HG02885 (cell line): ENCODE results near the gene DUS3L.
"Not testable (repeated sequence)": the region's sequence is repeated elsewhere in the genome, so short reads cannot be mapped to it uniquely, and the experiment has no call there.

Experiments
- ATAC-seq: cut with Tn5 transposase; IDR thresholded peaks from one replicate; pipeline ENCODE4 v1.9.1; 2021; ENCODE audit warnings: mild to moderate bottlenecking; ENCODE audit not compliant: unreplicated experiment, poor library complexity

The DUS3L gene

DNA sequence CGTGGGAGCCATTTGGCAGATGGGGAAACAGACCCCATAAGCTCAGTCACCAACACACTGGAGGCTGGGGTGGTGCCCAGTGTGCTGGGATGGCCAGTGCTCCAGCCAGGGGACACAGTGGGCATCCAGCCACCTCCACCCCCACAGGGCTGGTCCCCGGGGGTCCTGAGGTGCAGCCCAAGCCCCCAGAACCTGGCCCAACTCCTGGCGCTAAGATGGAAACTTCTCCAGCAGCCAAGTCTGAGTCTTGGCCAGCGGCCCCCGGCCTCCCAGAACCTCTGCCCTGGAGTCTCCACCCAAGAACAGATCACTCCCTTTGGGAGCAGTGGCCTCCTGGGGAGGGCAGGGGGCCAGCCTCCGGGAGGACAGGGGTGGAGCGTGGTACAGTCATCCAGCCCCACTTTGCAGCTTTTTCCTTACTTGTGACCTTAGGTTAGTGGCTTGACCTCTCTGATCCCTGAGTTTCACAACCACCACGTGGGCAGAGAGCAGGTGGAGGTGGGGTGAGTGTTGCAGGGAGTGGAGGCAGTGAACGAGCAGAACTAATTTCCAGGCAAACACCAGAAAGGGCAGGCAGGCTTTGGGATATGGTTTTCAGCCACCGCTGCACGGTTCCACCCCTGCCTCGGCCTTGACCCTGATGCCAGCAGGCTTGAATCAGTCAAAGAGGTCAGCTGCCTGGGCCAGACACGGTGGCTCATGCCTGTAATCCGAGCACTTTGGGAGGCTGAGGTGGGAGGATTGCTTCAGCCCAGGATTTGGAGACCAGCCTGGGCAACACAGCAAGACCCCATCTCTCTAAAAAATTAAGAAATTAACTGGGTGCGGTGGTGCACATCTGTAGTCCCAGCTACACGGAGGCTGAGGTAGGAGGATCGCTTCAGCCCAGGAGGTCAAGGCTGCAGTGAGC lies 9.7 kb upstream of the DUS3L start:
- no peak for ATAC-seq

DNA sequence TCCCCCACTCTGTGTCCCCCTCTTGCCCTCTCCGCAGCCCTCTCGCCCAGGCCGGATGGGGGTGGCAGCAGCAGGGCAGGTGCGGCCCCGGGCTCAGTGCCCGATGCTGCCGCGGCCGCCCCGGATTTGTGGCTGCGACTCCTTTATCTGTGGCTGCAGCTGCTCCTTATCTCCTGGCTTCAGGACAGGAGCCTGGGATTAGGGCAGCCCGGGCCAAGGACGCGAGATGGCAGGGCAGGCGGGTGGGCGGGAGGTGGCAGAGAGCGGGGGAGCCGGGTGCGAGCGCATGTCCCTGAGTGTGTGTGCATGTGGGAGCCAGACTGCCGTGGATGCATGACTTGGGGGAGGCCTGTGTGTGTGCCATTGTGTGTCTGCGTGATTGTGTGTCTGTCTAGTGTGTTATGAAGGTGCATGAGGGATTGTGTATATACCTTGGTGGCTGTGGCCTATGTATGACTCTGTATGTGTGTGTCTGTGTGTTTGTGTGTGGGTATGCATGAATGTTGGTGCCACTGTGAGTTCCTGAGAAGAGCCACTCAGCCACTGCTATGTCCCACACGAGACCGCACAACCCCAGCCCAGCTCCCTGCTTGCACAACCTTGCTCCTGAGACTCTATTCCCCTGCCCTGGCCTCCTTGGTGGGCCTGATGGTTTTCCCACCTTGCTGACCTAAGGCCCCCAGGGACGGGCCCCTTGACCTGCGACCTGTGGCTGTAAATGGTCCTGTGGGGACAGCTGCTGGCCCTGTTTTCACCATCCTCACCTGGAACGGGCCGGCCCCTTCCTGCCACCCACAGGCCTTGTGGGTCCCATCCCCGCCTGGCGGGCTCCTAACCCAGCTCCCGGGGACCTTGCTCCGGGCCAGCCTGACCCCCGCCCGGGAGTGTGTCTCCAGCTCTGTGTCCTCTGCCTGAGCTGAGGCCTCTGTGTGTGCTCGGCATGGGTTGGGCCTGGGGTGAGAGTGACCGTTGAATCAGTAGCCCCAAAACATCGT lies 8.6 kb upstream of the DUS3L start:
- no peak for ATAC-seq

DNA sequence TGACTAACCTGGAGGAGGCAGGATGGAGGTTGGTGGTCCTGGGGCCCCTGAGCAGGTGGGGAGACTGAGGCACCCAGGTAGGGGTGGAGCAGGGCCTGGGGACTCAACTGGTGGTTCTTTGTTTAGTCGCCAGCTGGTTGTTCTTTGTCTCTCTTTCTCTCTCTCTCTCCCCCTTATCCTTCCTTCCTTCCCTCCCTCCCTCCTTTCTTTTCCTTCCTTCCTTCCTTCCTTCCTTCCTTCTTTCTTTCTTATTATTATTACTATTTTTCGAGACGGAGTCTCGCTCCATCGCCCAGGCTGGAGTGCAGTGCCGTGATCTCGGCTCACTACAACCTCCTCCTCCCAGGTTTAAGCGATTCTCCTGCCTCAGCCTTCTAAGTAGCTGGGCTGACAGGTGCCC lies 7.3 kb upstream of the DUS3L start:
- ATAC-seq, result no peak

GRCh38 chr19:5795382-5795919 lies 4.5 kb upstream of the DUS3L start:
- ATAC-seq, result no peak

DNA sequence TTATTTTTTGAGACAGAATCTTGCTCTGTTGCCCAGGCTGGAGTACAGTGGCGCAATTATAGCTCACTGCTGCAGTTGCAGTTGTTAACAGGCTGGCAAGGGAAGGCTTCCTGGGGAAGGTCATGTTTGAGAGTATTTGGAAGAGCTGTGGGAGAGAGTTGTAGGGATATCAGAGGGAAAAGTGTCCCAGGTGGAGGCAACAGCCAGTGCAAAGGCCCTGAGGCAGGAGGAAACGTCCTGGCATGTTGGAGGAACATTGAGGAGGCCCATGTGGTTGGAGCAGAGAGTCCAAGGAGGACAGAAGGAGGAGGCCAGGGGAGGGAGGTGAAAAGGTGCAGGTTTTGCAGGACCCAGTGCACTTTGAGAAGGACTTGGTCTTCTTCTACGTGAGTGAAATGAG lies 2.2 kb upstream of the DUS3L start:
- no peak for ATAC-seq

- no peak for ATAC-seq
Measured at GRCh38 chr19:5792224-5792623, 1.3 kb upstream of the DUS3L start.

GRCh38 chr19:5789886-5790558 lies 941 bp downstream of the DUS3L start:
- ATAC-seq, result no peak

- no peak for ATAC-seq
Measured at GRCh38 chr19:5789351-5789761, 1.6 kb downstream of the DUS3L start.

DNA sequence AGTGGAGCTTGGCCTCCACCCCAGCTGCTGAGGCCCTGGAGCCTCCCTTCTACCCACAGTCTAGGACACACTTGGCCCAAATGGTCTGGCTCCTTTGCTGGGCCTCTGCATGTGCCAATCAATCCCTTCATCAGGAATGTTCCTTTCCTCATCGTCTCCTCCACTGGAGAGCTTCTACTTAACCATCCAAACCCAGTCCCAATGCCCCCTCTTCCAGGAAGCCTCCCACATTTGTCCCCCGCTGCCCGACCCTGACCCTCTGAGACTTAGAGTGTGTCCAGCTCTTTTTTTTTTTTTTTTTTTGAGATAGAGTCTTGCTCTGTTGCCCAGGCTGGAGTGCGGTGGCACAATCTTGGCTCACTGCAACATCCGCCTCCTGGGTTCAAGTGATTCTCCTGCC lies 2.5 kb downstream of the DUS3L start:
- ATAC-seq, result no peak

DNA sequence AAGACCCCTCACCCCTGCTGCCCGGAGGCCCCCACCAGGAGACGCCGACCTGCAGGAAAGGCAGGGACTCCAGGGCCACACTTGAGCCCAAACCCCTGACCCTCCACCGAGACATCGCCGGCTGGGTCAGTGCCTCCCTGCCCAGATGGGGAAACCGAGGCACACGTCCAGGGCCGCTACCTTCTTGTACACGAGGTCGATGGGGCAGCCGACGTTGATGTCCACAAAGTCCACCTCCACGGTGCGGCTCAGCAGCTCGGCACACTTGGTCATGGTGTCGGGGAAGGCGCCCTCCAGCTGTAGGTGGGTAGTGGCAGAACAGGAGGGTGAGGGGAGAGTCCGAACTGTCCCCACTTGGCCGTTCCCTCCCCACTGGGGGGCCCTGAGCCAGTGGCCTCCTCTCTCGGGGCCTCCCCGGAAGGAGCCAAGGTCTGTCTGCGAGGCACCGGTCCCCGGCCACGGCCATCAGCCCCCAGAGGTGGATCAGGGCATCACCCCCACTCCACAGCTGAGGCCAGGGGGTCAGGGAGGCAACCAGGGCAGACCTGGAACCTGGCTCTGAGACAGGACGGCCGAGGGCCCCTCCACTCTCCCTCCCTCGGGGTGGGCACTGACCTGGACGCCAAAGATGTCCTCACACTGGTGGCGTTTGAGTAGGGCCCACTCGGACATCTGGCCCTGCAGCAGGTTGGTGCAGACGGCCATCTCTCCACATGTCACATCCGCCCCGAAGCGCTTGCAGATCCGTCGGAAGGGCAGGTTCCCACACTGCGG lies 3.4 kb downstream of the DUS3L start:
- no peak for ATAC-seq

- no peak for ATAC-seq
Measured at GRCh38 chr19:5786593-5787408, 4.2 kb downstream of the DUS3L start.

- no peak for ATAC-seq
Measured at GRCh38 chr19:5785423-5785822, 5.5 kb downstream of the DUS3L start.

DNA sequence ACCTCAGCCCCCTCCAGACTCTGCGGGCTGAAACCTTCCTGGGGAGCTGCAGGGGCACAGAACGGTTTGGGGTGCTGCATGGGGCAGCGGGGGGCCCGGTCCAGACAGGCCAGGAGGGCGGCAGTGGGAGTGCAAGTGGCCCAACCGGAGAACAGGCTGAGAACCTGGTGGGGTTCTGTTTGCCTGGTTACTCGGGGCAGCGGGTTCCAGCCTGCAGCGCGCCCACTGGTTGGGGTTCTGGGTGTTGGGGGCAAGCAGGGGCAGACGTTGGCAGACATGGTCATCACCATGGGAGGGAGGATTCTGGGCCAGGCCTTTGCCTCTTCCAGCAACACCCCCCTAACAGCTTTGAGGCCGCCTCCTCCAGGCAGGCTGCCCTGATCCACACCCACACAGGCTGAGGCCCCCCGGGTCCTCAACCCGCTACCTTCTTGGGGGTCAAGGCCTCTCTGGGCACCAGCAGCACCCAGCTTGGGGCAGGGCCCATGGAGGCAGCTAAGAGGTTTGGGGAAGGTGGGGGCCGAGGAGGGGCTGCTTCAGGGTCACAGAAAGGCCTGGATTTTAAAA lies 6.3 kb downstream of the DUS3L start, which contains the start of gene PRR22:
TSS of gene PRR22 (minus strand) at position 166 of the 567 bp plus-strand sequence. CDS start at position 80, 86 bp downstream.
- no peak for ATAC-seq

- no peak for ATAC-seq
Measured at GRCh38 chr19:5782945-5783919, 7.7 kb downstream of the DUS3L start.

- no peak for ATAC-seq
Measured at GRCh38 chr19:5782322-5782721, 8.6 kb downstream of the DUS3L start.

DNA sequence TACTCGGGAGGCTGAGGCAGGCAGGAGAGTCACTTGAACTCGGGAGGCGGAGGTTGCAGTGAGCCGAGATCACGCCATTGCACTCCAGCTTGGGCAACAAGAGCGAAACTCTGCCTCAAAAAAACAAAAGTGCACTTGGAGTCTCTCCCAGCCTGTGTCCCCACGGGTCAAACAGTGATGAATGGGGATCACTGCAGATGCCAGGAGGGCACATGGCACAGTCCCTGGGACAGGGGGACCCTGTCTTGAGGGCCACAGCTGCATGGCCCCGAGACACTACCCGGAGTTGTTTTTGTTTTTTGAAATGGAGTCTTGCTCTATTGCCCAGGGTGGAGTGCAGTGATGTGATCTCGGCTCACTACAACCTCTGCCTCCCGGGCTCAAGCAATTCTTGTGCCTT lies 10.0 kb downstream of the DUS3L start:
- ATAC-seq, result not testable (repeated sequence)

DNA sequence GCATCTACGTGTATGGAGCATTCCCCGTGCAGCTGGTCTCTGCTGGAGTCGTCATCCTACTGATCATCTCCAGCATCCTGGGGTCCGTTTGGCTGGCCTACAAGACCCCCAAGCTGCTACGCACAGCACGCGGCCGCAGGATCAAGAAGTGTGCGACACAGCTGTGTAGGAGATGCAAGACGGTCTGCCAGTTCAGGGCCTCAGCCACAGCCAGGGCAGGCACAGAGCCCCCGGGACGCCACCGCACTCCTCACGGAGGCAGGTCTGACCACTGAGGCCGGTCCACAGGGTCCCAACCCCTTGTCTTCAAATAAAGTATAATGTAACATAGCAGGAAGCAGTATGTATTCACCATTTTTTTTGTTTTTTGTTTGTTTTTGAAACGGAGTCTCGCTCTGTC lies 12.6 kb downstream of the DUS3L start:
- ATAC-seq, result no peak
